Measurements from ENCODE around the gene ZDHHC8.
A peak's percentile ranks its signal among the peaks of the same experiment; 100 is the strongest.

ZDHHC8 gene

GRCh38 chr22:20095521-20095920 lies 36.1 kb upstream of the ZDHHC8 start:
- no peak for DNase-seq (ENCODE audit: low read depth in 2 of 2)

DNA sequence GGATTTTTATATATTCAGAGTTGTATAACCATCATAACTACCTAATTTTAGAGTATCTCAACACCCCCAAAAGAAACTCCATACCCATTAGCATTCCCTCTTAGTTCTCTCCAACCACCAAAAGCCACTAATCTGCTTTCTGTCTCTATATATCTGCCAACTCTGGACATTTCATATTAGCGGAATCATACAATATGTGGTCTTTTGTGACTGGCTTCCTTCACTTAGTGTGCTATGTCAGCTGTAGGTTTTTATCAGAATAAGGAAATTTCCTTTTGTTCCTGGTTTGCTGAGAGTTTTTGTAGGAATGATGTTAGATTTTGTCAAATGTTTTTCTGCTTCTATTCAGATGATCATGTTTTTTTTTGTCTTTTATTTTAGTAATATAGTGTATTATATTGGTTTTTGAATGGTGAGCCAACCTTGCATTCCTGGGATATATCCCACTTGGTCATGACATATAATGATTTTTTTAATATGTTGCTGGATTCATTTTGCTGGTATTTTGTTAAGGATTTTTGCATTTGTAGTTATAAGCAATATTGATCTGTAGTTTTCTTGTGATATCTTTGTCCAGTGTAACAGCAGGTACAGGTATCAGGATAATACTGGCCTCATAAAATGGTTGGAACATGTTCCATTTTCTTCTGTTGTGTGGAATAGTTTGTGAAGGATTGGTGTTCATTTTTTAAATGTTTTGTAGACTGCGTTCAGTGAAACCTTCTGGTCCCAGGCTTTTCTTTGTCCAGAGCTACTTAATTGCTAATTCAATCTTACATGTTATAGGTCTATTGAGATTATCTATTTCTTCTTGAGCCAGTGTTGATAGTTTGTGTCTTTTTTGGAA lies 34.8 kb upstream of the ZDHHC8 start:
- DNase-seq (ENCODE audit: low read depth in 2 of 2): no peak

DNA sequence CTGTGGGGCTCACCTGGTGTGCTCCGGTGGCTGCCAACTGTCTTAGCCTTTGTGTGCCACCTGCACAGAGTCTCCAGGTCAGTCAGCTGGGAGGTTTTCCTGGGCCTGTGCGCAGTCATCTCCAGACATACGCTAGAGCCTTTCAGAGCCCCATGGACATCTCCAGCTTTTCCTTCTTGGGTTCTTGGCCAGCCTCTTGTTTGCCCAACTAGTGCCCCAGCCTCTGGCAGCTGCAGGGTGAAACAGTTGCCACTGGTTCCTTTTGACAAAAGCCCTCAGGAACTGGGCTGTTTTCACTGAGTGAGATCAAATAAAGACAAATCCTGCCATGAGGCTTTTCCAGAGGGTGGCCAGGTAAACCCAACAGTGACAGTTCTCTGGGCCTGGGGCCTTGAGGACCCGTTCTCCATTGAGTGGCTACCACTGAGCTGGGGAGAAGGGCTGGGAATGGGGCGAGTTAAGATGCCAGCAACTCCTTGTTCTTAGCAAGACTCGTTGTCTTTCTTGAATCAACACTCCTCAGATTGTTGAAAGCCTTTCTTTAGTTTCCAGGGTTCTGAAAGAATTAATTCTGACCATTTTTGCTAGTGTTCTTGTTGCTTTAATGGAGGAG lies 32.4 kb upstream of the ZDHHC8 start:
- DNase-seq (ENCODE audit: low read depth in 2 of 2): no peak

DNA sequence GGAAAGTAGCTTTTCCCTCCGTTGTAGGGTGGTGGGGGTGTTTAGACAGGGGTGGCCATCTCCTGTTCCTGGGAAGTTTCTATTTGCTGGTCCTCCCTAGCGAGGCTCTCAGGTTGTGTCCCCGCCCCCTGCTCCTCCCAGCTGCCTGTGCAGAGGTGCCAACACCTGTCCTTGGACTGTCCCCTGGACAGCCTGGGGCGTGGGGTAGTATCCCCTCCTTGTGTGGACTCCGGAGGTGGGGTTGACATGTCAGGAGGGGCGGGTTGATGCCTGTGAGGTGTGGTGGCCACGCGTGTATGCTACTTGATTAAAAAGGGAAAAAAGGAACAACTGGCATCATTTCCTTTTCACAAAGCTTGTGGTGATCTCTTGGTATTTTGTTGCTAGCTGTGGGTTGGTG lies 30.0 kb upstream of the ZDHHC8 start:
- DNase-seq (ENCODE audit: low read depth in 2 of 2): no peak

- DNase-seq (ENCODE audit: low read depth in 2 of 2): no peak
These were observed 29.3 kb upstream of the ZDHHC8 start for GRCh38 chr22:20102203-20102780.

GRCh38 chr22:20105456-20106204 lies 26.0 kb upstream of the ZDHHC8 start:
- DNase-seq (ENCODE audit: low read depth in 2 of 2): no peak

DNA sequence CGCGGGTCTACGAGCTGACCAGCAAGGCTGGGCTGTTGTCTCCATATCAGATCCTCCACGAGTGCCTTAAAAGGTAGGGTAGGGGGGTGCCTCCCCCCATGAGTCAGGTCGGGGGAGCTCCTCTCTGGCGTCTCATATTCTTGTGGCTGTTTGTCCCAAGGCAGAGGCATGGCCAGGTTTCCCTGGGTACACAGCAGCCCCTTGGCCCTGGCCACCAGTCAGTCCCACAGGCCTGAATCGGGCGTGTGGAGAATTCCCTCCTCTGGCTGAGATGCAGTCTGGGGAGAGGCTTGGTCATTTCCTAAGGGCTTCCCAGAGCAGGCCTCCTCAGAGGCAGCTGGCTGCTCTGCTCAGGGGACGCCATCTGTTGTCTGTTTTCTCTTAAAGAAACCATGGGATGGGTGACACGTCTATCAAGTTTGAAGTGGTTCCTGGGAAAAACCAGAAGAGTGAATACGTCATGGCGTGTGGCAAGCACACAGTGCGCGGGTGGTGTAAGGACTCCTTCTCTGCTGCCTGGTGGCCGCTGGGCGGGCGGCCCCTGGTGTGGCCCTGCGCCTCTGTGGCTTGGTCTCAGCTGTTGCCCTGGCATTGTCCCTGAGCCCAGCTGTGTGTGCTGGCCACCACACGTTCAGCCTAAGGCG lies 25.3 kb upstream of the ZDHHC8 start:
- DNase-seq (ENCODE audit: low read depth in 2 of 2): no peak

DNA sequence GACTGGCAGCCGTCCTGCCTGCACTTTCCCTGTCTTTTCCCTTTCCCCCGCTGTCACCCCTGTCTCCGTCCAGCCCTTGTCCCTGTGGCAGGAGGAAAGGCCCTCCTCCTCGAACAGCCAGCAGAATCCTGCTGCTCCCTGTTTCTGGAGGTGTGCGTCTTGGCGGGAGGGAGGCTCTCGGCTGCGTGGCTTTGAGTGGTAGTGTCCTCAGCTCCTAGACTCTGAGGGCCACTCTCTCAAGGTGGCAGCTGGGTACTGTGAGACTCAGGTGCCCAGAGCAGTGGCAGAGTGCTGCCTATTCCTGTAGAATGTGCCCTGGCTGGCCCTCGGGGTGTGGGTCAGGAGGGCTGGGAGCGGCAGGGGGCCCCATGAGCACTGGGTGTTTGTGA lies 24.8 kb upstream of the ZDHHC8 start:
- DNase-seq (ENCODE audit: low read depth in 2 of 2): no peak

GRCh38 chr22:20107471-20107901 lies 24.1 kb upstream of the ZDHHC8 start:
- no peak for DNase-seq (ENCODE audit: low read depth in 2 of 2)

DNA sequence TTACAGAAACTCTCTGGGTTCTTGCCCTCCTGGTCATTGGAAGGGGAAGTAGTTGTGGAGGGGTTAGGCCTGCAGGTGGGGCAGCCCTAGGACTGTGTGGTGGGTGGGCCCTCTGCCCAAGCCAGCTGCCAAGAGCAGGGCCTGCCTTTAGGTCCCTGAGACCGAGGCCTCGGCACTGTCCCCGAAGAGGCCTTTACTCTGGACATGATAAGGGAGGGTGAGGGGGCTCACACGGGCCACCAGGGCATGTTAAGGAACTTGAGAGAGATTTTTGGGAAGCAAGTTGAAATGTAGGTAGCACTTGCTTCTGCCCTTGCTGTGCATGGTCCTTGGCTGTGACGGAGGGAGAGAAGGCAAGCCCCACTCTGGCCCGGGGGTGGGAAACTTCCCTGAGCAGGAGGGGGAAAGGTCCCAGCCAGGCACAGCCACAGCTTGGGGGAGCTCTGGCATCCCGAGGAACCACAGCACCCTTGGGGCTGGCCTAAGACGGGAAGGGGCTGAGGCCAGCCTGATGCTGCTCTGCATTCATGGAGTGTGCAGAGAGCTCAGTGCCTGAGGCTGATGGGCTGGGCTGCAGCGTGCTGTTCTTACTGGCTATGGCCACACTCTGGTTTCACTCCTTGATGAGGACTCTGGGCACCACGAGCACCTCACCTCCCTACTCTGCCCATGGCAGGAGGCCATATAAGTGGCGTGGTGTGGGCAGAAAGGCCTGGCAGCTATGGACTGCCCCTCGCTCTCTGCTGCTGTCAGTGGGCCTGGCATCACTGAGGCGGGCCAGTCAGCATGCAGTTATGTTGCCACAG lies 23.4 kb upstream of the ZDHHC8 start:
- no peak for DNase-seq (ENCODE audit: low read depth in 2 of 2)

- no peak for DNase-seq (ENCODE audit: low read depth in 2 of 2)
These were observed 22.8 kb upstream of the ZDHHC8 start for GRCh38 chr22:20108757-20109230.

DNA sequence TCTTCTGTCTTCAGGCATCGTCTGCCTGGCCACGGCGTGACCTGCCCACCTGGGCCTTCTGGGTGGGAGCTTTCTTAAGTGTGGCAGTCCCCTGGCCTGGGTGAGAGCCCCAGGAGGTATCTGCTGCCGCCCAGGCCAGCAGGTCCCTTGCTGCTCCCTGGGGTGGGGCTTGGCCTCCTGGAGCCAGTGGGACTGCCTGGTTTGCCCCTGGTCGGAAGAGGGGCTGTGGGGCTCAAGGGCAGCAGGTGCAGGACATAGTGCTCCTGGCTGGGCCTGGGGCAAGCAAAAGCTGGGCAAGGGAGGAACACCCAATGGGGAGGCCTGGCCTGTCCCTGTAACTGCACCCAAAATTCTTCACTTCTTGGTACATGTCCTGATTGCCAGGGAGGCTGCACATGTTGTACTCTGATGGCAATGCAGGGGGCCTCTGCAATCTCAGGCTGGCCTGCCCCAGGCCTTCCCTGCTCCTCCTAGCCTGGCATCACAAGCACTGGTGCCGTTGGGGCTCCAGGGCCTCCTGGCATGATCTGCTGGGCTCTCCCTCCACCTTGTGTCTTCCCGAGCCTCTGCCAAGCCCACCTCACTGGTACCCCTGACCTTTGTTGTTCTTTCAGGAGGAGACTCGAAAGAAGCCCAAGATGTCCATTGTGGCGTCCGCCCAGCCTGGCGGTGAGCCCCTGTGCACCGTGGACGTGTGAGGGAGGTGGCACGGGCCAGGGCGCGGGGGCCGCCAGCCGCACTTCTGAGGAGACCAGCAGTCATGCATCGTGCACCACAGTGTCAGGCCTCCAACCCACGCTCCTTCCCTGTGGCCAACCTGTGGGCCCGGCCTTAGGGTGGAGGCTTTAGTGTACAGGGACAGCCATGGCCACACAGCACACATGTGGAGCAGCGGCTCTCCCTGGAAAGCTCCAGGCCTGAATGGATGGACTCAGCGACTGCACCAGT lies 21.9 kb upstream of the ZDHHC8 start:
- no peak for DNase-seq (ENCODE audit: low read depth in 2 of 2)

GRCh38 chr22:20110359-20110985 lies 21.1 kb upstream of the ZDHHC8 start:
- no peak for DNase-seq (ENCODE audit: low read depth in 2 of 2)

- DNase-seq (ENCODE audit: low read depth in 2 of 2): peak; percentile 32 to 36
These were observed 20.4 kb upstream of the ZDHHC8 start for GRCh38 chr22:20111045-20111688.

DNA sequence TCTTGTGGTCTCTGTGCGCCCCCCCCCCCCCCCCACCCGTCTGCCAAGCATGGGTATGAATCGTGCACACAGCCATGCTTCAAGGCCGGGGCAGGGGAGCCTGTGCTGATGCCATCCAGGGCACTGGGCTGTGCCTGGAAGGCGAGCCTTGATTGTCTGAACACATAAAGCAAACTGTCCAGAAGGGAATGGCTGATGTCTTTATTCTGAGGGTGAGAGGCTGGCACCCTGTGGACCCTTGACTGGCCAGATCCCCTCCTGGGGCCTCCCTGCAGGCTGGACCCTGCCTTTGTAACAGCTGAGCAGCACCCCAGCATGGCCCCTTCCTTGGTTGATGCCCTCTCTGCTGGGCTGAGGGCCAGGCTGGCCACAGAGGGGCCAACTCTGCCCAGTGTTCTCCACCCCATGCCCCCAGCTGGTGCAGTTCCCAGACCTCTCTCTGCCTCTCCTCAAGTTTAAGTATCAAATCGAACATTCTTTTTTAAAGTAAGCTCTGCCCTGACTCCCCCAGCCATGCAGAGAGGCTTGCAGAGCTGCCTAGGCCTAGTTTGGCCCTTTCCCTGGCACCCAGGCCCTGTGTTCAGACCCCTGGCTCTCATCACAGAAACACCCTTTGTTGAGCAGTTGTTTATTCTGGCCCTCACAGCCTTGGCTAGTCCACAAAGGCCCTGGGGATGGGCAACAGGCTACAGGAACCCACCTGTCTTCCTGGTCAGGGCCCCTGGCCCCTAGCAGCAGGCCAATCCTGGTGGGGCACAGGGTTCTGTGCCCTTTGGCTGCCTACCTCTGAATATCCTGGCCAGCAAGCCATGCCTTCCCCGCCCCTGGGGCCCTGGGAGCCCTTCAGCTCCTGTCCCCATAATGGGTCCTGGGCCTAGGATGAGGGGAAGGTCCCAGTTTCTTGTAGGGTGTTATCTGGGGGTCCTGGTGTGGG lies 19.6 kb upstream of the ZDHHC8 start:
- DNase-seq (ENCODE audit: low read depth in 2 of 2): no peak

- DNase-seq (ENCODE audit: low read depth in 2 of 2): no peak
These were observed 18.7 kb upstream of the ZDHHC8 start for GRCh38 chr22:20112623-20113511.
